Activated CD8-positive, alpha-beta memory T cell treated with anti-CD3 and anti-CD28 coated beads, Interleukin-2, amount 50 U/mL, for 48 hours (primary cell): ENCODE measurements around the gene NT5C3A.
"Not testable (repeated sequence)": the region's sequence is repeated elsewhere in the genome, so short reads cannot be mapped to it uniquely, and the experiment has no call there.

Experiments used
- DNase-seq: peaks from one replicate; pipeline ENCODE4 v3.0.0-alpha.2; 2020

The NT5C3A gene

GRCh38 chr7:32966489-32967267, 95.9 kb downstream of the NT5C3A start:
- not testable (repeated sequence) for DNase-seq

- not testable (repeated sequence) for DNase-seq
Observed at GRCh38 chr7:32964461-32965159, 98.0 kb downstream of the NT5C3A start.
